H7 (cell line): ENCODE results near the gene PIGV. TPM values are rescaled to one million over a fixed set of nuclear protein-coding genes. Genes with fewer than 3 reads are reported as not detected.

Experiments
- total RNA-seq: library from RNA; depleted of rRNA; stranded (reverse); fragments of >200 nt; shearing (Covaris generic); gene quantifications from 2 replicates; pipeline ENCODE4 v1.2.3, GENCODE V29; 2014; rRNA removed

The PIGV gene
- total RNA-seq, 1 experiment from 2014 or later, result 28.3 TPM

Other genes starting within 250 kb of the PIGV start
- 45.5 and 59.5 TPM in 2 replicates for gene ARID1A, start 91.9 kb upstream of the PIGV start, total RNA-seq
- 45.5 and 50.0 TPM in 2 replicates for gene ZDHHC18, start 38.7 kb downstream of the PIGV start, total RNA-seq
- gene SFN, start 75.2 kb downstream of the PIGV start, total RNA-seq, result 7.5 and 11.3 TPM in 2 replicates
- gene GPN2, start 102.3 kb downstream of the PIGV start, total RNA-seq, result 40.3 and 61.9 TPM in 2 replicates
- 16.1 and 23.7 TPM in 2 replicates for gene GPATCH3, start 112.5 kb downstream of the PIGV start, total RNA-seq
- gene NR0B2, start 126.0 kb downstream of the PIGV start, total RNA-seq, result not detected in 2 replicates
- gene NUDC, start 133.8 kb downstream of the PIGV start, total RNA-seq, result 65.3 and 76.4 TPM in 2 replicates
- 14.4 and 14.6 TPM in 2 replicates for gene KDF1, start 172.5 kb downstream of the PIGV start, total RNA-seq
- gene TRNP1, start 205.7 kb downstream of the PIGV start, total RNA-seq, result 28.9 and 30.5 TPM in 2 replicates
- 128 and 154 TPM in 2 replicates for gene TENT5B, start 224.9 kb downstream of the PIGV start, total RNA-seq